GM23248 (cell line): Measurements from ENCODE around the gene SLC46A3.

Experiments used
- EZH2 ChIP-seq: fragments of 200-600 bp; sonication (generic); IDR thresholded peaks from 2 replicates; pipeline ENCODE4 v1.6.1; 2018; ENCODE audit warnings: antibody characterized with exemption, mild to moderate bottlenecking; ENCODE audit not compliant: insufficient read depth, poor library complexity, severe bottlenecking
- EZH2phosphoT487 ChIP-seq: fragments of 200-600 bp; sonication (generic); IDR thresholded peaks from 2 replicates; pipeline ENCODE4 v1.6.1; 2018; ENCODE audit warnings: antibody characterized with exemption, moderate library complexity, mild to moderate bottlenecking, low read depth; ENCODE audit not compliant: insufficient read depth

DNA sequence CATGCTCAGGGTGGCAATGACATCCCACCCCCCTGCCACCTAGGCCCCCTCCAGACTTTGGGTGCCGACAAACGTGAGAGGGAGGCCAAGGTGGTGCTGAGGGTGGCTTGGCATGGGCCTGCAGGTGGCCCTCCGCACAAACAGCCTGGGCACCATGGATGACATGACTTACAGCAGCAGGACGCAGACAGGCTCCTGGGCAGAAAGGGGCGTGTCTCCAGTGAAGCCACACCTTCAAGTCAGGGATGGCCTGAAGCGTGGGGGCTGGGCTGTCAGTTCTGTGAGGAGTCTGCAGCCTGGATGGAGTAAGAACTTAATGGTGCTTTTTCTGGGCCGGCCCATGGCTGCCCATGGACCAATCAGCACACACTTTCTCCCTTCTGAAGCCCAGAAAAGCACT lies 34.5 kb downstream of the SLC46A3 start:
- TF ChIP-seq EZH2 (no peak), EZH2phosphoT487 (no peak)
